Activated naive CD8-positive, alpha-beta T cell treated with anti-CD3 and anti-CD28 coated beads, Interleukin-2, amount 10 ng/mL, durations not matched to agents 7 days and 5 days (primary cell): ENCODE data around the gene PRPF6. TPM values are rescaled to one million over a fixed set of nuclear protein-coding genes. Genes with fewer than 3 reads are reported as not detected.

Experiments
- ATAC-seq: fragments of 150-1000 bp; cut with Tn5 transposase; one replicate; pipeline ENCODE4 v1.10.0; 2021; ENCODE audit warnings: low read depth, moderate library complexity
- POLR2A ChIA-PET: fragments of 350-600 bp; sonication (Branson Sonifier 250); formaldehyde crosslinking; loops from one replicate; lab custom pipeline; 2021; ENCODE audit warnings: antibody characterized with exemption; lab: Charles Lee
- DNase-seq: peaks from one replicate; pipeline ENCODE4 v3.0.0; 2021
- H3K27ac Mint-ChIP-seq: one replicate; pipeline ENCODE4 v1.8.0; 2022; ENCODE audit warnings: mild to moderate bottlenecking, mixed read lengths
- H3K27me3 Mint-ChIP-seq: one replicate; pipeline ENCODE4 v1.8.0; 2022; ENCODE audit warnings: mild to moderate bottlenecking, moderate library complexity, mixed read lengths
- H3K36me3 Mint-ChIP-seq: one replicate; pipeline ENCODE4 v1.8.0; 2021; ENCODE audit warnings: mild to moderate bottlenecking, mixed read lengths
- H3K4me1 Mint-ChIP-seq: one replicate; pipeline ENCODE4 v1.8.0; 2021; ENCODE audit warnings: mixed read lengths
- H3K4me3 Mint-ChIP-seq: one replicate; pipeline ENCODE4 v1.8.0; 2022; ENCODE audit warnings: mild to moderate bottlenecking, moderate library complexity, mixed read lengths
- H3K9me3 Mint-ChIP-seq: one replicate; pipeline ENCODE4 v1.8.0; 2021; ENCODE audit warnings: mixed read lengths
- microRNA-seq: library from miRNA; unstranded; fragments of <30 nt; microRNA quantifications from one replicate; pipeline ENCODE4 v1.2.0, GENCODE V29; 2022
- total RNA-seq, 2 experiments: library from RNA; stranded (reverse); gene quantifications; one replicate each; pipeline ENCODE4 v1.2.3, GENCODE V29; 2021

Gene PRPF6
- total RNA-seq, 2 experiments from 2014 or later, result 76.7 to 78.4 TPM

GRCh38 chr20:64080013-64080812, 99.3 kb downstream of the PRPF6 start, which contains the start of gene OPRL1:
Gene OPRL1 (plus strand): TSS chr20:64080082. CDS start chr20:64092721, 12,639 bp downstream.
- Mint-ChIP-seq H3K36me3 (peaks cover 11% of the 10 kb centered on the region), H3K27ac (peak within 1 kb of the TSS; percentile 94), H3K4me1 (peaks cover 36% of the 10 kb centered on the region), H3K4me3 (peak within 1 kb of the TSS; percentile 96), H3K9me3 (no peaks in the 10 kb centered on the region), H3K27me3 (peaks cover 15% of the 10 kb centered on the region)
- POLR2A ChIA-PET, result interaction anchor here (0.7 to 7.0 kb wide), 7 partner anchors 13 to 100 kb away, joined by 3 to 114 read pairs (median 16); partner anchors contain the start of genes C20orf204, PRPF6, SAMD10 and TCEA2
- ATAC-seq (peak; percentile 35), DNase-seq (no peak)

- DNase-seq (no peak), ATAC-seq (no peak)
- POLR2A ChIA-PET, result interaction anchor here (0.7 to 7.0 kb wide), 4 partner anchors 14 to 42 kb away, joined by 3 to 114 read pairs (median 16); no protein-coding TSS in a partner anchor
- Mint-ChIP-seq H3K27me3 (peaks cover 22% of the 10 kb centered on the region), H3K9me3 (no peaks in the 10 kb centered on the region), H3K27ac (peak overlapping the region; percentile 72), H3K4me1 (peaks cover 30% of the 10 kb centered on the region), H3K4me3 (peak overlapping the region; percentile 82), H3K36me3 (peaks cover 6% of the 10 kb centered on the region)
These were observed 100.1 kb downstream of the PRPF6 start for GRCh38 chr20:64080813-64081623.

GRCh38 chr20:64081624-64081964, 100.7 kb downstream of the PRPF6 start:
- DNase-seq (no peak), ATAC-seq (no peak)
- peaks cover 5% of the 10 kb centered on the region for H3K36me3 Mint-ChIP-seq
- POLR2A ChIA-PET, result interaction anchor here (1.0 to 1.2 kb wide), 2 partner anchors 41 to 561 kb away, joined by 3 to 4 read pairs; no protein-coding TSS in a partner anchor
- peak overlapping the region; percentile 9 for H3K27ac Mint-ChIP-seq
- peaks cover under 1% of the 10 kb centered on the region for H3K9me3 Mint-ChIP-seq
- H3K27me3 Mint-ChIP-seq, result peaks cover 25% of the 10 kb centered on the region
- peaks cover 29% of the 10 kb centered on the region for H3K4me1 Mint-ChIP-seq
- peak overlapping the region; percentile 5 for H3K4me3 Mint-ChIP-seq

GRCh38 chr20:64082126-64082731, 101.3 kb downstream of the PRPF6 start:
- Mint-ChIP-seq H3K36me3 (peaks cover 5% of the 10 kb centered on the region), H3K4me1 (peaks cover 28% of the 10 kb centered on the region), H3K4me3 (peak overlapping the region; percentile 82), H3K9me3 (peaks cover 2% of the 10 kb centered on the region), H3K27me3 (peaks cover 28% of the 10 kb centered on the region), H3K27ac (peak overlapping the region; percentile 9)
- ATAC-seq (no peak), DNase-seq (peak; percentile 48)
- POLR2A ChIA-PET, result interaction anchor here (1.0 to 1.2 kb wide), 3 partner anchors 42 to 561 kb away, joined by 3 to 4 read pairs (median 3); partner anchors contain the start of gene DNAJC5

Small RNA genes lying within 50 kb of the gene (microRNA-seq; reads per million reads assigned to microRNA genes)
- gene MIR1914, result not detected
- gene MIR647, result not detected
- gene MIR6813, result not detected

Other genes with a start within 250 kb of the PRPF6 start
- 100 to 1,000 TPM; 144 to 159 TPM for gene LIME1, start 244.5 kb upstream of the PRPF6 start, total RNA-seq
- 100 to 1,000 TPM; 128 to 134 TPM for gene SLC2A4RG, start 241.4 kb upstream of the PRPF6 start, total RNA-seq
- under 1 TPM; 0.11 to 0.25 TPM for gene ZBTB46, start 149.9 kb upstream of the PRPF6 start, total RNA-seq
- not detected for gene ABHD16B, start 119.6 kb upstream of the PRPF6 start, total RNA-seq
- 10 to 100 TPM; 37.9 to 39.5 TPM for gene TPD52L2, start 115.9 kb upstream of the PRPF6 start, total RNA-seq
- gene DNAJC5, start 86.0 kb upstream of the PRPF6 start, total RNA-seq, result 10 to 100 TPM; 48.3 to 49.2 TPM
- gene UCKL1, start 24.7 kb upstream of the PRPF6 start, total RNA-seq, result 10 to 100 TPM; 45.0 to 48.4 TPM
- 10 to 100 TPM; 15.4 TPM for gene ZNF512B, start 11.2 kb upstream of the PRPF6 start, total RNA-seq
- 10 to 100 TPM; 16.2 to 18.8 TPM for gene SAMD10, start 1.5 kb upstream of the PRPF6 start, total RNA-seq
- 1 to 10 TPM; 9.7 to 9.8 TPM for gene C20orf204, start 55.0 kb downstream of the PRPF6 start, total RNA-seq
- gene SOX18, start 68.5 kb downstream of the PRPF6 start, total RNA-seq, result under 1 TPM; 0.30 to 0.51 TPM
- 10 to 100 TPM; 65.3 to 74.9 TPM for gene TCEA2, start 82.1 kb downstream of the PRPF6 start, total RNA-seq
- 100 to 1,000 TPM in 1 of 2 experiments, 10 to 100 TPM in 1; 95.1 to 106 TPM for gene RGS19, start 98.4 kb downstream of the PRPF6 start, total RNA-seq
- gene OPRL1, start 99.0 kb downstream of the PRPF6 start, total RNA-seq, result 1 to 10 TPM; 1.8 to 2.6 TPM
- gene LKAAEAR1, start 103.3 kb downstream of the PRPF6 start, total RNA-seq, result 1 to 10 TPM in 1 of 2 experiments, under 1 TPM in 1; 0.57 to 1.1 TPM
- not detected for gene NPBWR2, start 126.4 kb downstream of the PRPF6 start, total RNA-seq
- gene MYT1, start 183.3 kb downstream of the PRPF6 start, total RNA-seq, result under 1 TPM in 1 of 2 experiments, not detected in 1; 0.06 TPM